Mesenchymal stem cell (in vitro differentiated cells and primary cell): Measurements from ENCODE around the gene GBX2.

Experiments
- DNase-seq: peaks from one replicate; pipeline ENCODE4 v3.0.0-alpha.2; 2013
- H2AFZ ChIP-seq: one replicate; pipeline ENCODE4 v1.6.1; 2013; ENCODE audit warnings: low read depth, mild to moderate bottlenecking, control low read depth, inconsistent platforms, low read length, moderate library complexity
- H2AK5ac ChIP-seq: 2 replicates; pipeline ENCODE4 v1.6.1; 2013; ENCODE audit warnings: low read length, moderate library complexity, mild to moderate bottlenecking, inconsistent platforms; ENCODE audit not compliant: severe bottlenecking
- H2BK120ac ChIP-seq: one replicate; pipeline ENCODE4 v1.6.1; 2013; ENCODE audit warnings: low read depth, mild to moderate bottlenecking, inconsistent platforms, low read length, moderate library complexity
- H2BK12ac ChIP-seq, 2 experiments: one replicate each; pipeline ENCODE4 v1.6.1; 2013; ENCODE audit warnings: inconsistent platforms in 2 of 2, low read length in 2 of 2, mild to moderate bottlenecking in 2 of 2, moderate library complexity in 2 of 2, control low read depth in 1 of 2
- H2BK15ac ChIP-seq: one replicate; pipeline ENCODE4 v1.6.1; 2013; ENCODE audit warnings: mild to moderate bottlenecking, low read depth, inconsistent platforms; ENCODE audit not compliant: poor library complexity, severe bottlenecking
- H2BK5ac ChIP-seq: 2 replicates; pipeline ENCODE4 v1.6.1; 2013; ENCODE audit warnings: low read depth, mild to moderate bottlenecking, low read length, control low read depth, inconsistent platforms; ENCODE audit not compliant: poor library complexity, severe bottlenecking
- H3K14ac ChIP-seq, 2 experiments: one replicate each; pipeline ENCODE4 v1.6.1; 2013; ENCODE audit warnings: inconsistent platforms in 2 of 2, low read length in 2 of 2, control low read depth in 1 of 2, mild to moderate bottlenecking in 1 of 2, moderate library complexity in 1 of 2
- H3K18ac ChIP-seq, 2 experiments: one replicate each; pipeline ENCODE4 v1.6.1; 2013; ENCODE audit warnings: inconsistent platforms in 2 of 2, low read length in 2 of 2, control low read depth in 1 of 2, low read depth in 1 of 2, mild to moderate bottlenecking in 1 of 2
- H3K23ac ChIP-seq, 2 experiments: one replicate each; pipeline ENCODE4 v1.6.1; 2013; ENCODE audit warnings: inconsistent platforms in 2 of 2, low read length in 2 of 2, mild to moderate bottlenecking in 2 of 2, moderate library complexity in 2 of 2, control low read depth in 1 of 2
- H3K27ac ChIP-seq: 2 replicates; pipeline ENCODE4 v1.5.1; 2013; ENCODE audit warnings: mild to moderate bottlenecking, moderate library complexity, low read length, control low read depth, inconsistent platforms; ENCODE audit not compliant: poor library complexity, severe bottlenecking
- H3K27me3 ChIP-seq, 2 experiments: 2 replicates each; pipeline versions ENCODE4 v1.6.1 to v1.7.0; 2013; ENCODE audit warnings: low read length in 2 of 2, mild to moderate bottlenecking in 2 of 2, moderate library complexity in 2 of 2, control low read depth in 1 of 2, inconsistent platforms in 1 of 2; ENCODE audit not compliant: control insufficient read depth in 1 of 2, insufficient read depth in 1 of 2
- H3K36me3 ChIP-seq, 2 experiments: 2 replicates each; pipeline versions ENCODE4 v1.6.1 to v1.7.0; 2013; ENCODE audit warnings: low read length in 2 of 2, control low read depth in 1 of 2, inconsistent platforms in 1 of 2, low read depth in 1 of 2, mild to moderate bottlenecking in 1 of 2; ENCODE audit not compliant: insufficient read depth in 2 of 2, control insufficient read depth in 1 of 2
- H3K4ac ChIP-seq, 2 experiments: one replicate each; pipeline ENCODE4 v1.6.1; 2013; ENCODE audit warnings: inconsistent platforms in 2 of 2, low read length in 2 of 2, mild to moderate bottlenecking in 2 of 2, moderate library complexity in 2 of 2, control low read depth in 1 of 2, low read depth in 1 of 2
- H3K4me1 ChIP-seq: 2 replicates; pipeline ENCODE4 v1.6.1; 2013; ENCODE audit warnings: low read depth, low read length, control low read depth; ENCODE audit not compliant: control insufficient read depth, insufficient read depth
- H3K4me2 ChIP-seq: 2 replicates; pipeline ENCODE4 v1.6.1; 2013; ENCODE audit warnings: low read length, mild to moderate bottlenecking, inconsistent platforms; ENCODE audit not compliant: poor library complexity, severe bottlenecking
- H3K4me3 ChIP-seq, 2 experiments: 2 replicates each; pipeline versions ENCODE4 v1.5.1 to v1.7.0; 2013; ENCODE audit warnings: low read length in 2 of 2, mild to moderate bottlenecking in 2 of 2, control low read depth in 1 of 2, low read depth in 1 of 2; ENCODE audit not compliant: insufficient read depth in 1 of 2
- H3K79me1 ChIP-seq: replicated peaks from 2 replicates; pipeline ENCODE4 v1.6.1; 2013; ENCODE audit warnings: mild to moderate bottlenecking, control low read depth, low read length, inconsistent platforms; ENCODE audit not compliant: poor library complexity, severe bottlenecking
- H3K9ac ChIP-seq: 2 replicates; pipeline ENCODE4 v1.7.0; 2013; ENCODE audit warnings: mild to moderate bottlenecking, low read length, moderate library complexity
- H3K9me3 ChIP-seq: 2 replicates; pipeline ENCODE4 v1.7.0; 2013; ENCODE audit warnings: mild to moderate bottlenecking, low read length; ENCODE audit not compliant: control insufficient read depth
- H4K8ac ChIP-seq: one replicate; pipeline ENCODE4 v1.6.1; 2013; ENCODE audit warnings: inconsistent platforms, mild to moderate bottlenecking, low read length, moderate library complexity
- H4K91ac ChIP-seq: one replicate; pipeline ENCODE4 v1.6.1; 2013; ENCODE audit warnings: mild to moderate bottlenecking, low read length, inconsistent platforms
- WGBS: methylation state at CpG from one replicate; pipeline ENCODE4 v1.1.7; 2013; ENCODE audit warnings: mixed read lengths; 5-methylcytosine and 5-hydroxymethylcytosine counted together

Gene GBX2

GRCh38 chr2:236209996-236210395 is 41.8 kb upstream of the GBX2 start:
- no peak overlapping the region for H4K91ac ChIP-seq
- no peak overlapping the region for H3K4me3 ChIP-seq
- peaks cover 28% of the 10 kb centered on the region for H3K9me3 ChIP-seq
- no peak overlapping the region for H3K14ac ChIP-seq
- H3K4me1 ChIP-seq, result no peaks in the 10 kb centered on the region
- no peak overlapping the region for H2BK15ac ChIP-seq
- H2AFZ ChIP-seq, result no peak overlapping the region
- no peak overlapping the region for H2BK12ac ChIP-seq
- no peak overlapping the region for H3K27ac ChIP-seq
- no peak overlapping the region for H3K9ac ChIP-seq
- no peak overlapping the region for H2BK5ac ChIP-seq
- WGBS, result 83% methylated on average over 4 of the region's 5 CpGs
- H2AK5ac ChIP-seq, result no peak overlapping the region
- peaks cover 0 to 51% of the 10 kb centered on the region in 2 experiments for H3K27me3 ChIP-seq
- H3K36me3 ChIP-seq, result peaks cover 0 to 8% of the 10 kb centered on the region in 2 experiments
- no peak for DNase-seq
- H3K18ac ChIP-seq, result no peak overlapping the region
- H3K4ac ChIP-seq, result no peak overlapping the region
- no peak overlapping the region for H3K4me2 ChIP-seq
- no peak overlapping the region for H3K23ac ChIP-seq
- no peaks in the 10 kb centered on the region for H3K79me1 ChIP-seq
- no peak overlapping the region for H2BK120ac ChIP-seq
- no peak overlapping the region for H4K8ac ChIP-seq

GRCh38 chr2:236209535-236209934 is 41.3 kb upstream of the GBX2 start:
- no peak overlapping the region for H3K4ac ChIP-seq
- H3K14ac ChIP-seq, result no peak overlapping the region
- no peak overlapping the region for H3K4me2 ChIP-seq
- H3K79me1 ChIP-seq, result no peaks in the 10 kb centered on the region
- WGBS, result 55% methylated on average over 6 of the region's 6 CpGs
- no peak overlapping the region for H2BK12ac ChIP-seq
- H3K4me1 ChIP-seq, result no peaks in the 10 kb centered on the region
- H2BK5ac ChIP-seq, result no peak overlapping the region
- H3K18ac ChIP-seq, result no peak overlapping the region
- no peak overlapping the region for H2BK15ac ChIP-seq
- no peak for DNase-seq
- peaks cover 32% of the 10 kb centered on the region for H3K9me3 ChIP-seq
- no peak overlapping the region for H3K9ac ChIP-seq
- H3K27me3 ChIP-seq, result peaks cover 0 to 51% of the 10 kb centered on the region in 2 experiments
- no peak overlapping the region for H3K27ac ChIP-seq
- no peak overlapping the region for H2AFZ ChIP-seq
- no peak overlapping the region for H2BK120ac ChIP-seq
- peaks cover 0 to 6% of the 10 kb centered on the region in 2 experiments for H3K36me3 ChIP-seq
- H4K8ac ChIP-seq, result no peak overlapping the region
- H3K23ac ChIP-seq, result no peak overlapping the region
- H4K91ac ChIP-seq, result no peak overlapping the region
- no peak overlapping the region for H3K4me3 ChIP-seq
- H2AK5ac ChIP-seq, result no peak overlapping the region

GRCh38 chr2:236208019-236208926 is 40.1 kb upstream of the GBX2 start:
- no peak overlapping the region for H2BK120ac ChIP-seq
- no peak overlapping the region for H2AFZ ChIP-seq
- H3K18ac ChIP-seq, result no peak overlapping the region
- no peak overlapping the region for H3K27ac ChIP-seq
- H3K9ac ChIP-seq, result no peak overlapping the region
- no peak overlapping the region for H2BK15ac ChIP-seq
- H3K9me3 ChIP-seq, result peaks cover 38% of the 10 kb centered on the region
- peaks cover 0 to 40% of the 10 kb centered on the region in 2 experiments for H3K27me3 ChIP-seq
- H3K23ac ChIP-seq, result no peak overlapping the region
- H3K4me2 ChIP-seq, result no peak overlapping the region
- no peak overlapping the region for H4K8ac ChIP-seq
- no peak for DNase-seq
- no peaks in the 10 kb centered on the region for H3K36me3 ChIP-seq
- no peak overlapping the region for H3K4ac ChIP-seq
- 85% methylated on average over 27 of the region's 28 CpGs for WGBS
- no peak overlapping the region for H2AK5ac ChIP-seq
- H3K79me1 ChIP-seq, result no peaks in the 10 kb centered on the region
- no peak overlapping the region for H3K14ac ChIP-seq
- H2BK5ac ChIP-seq, result no peak overlapping the region
- H3K4me3 ChIP-seq, result no peak overlapping the region
- H2BK12ac ChIP-seq, result no peak overlapping the region
- no peak overlapping the region for H4K91ac ChIP-seq
- no peaks in the 10 kb centered on the region for H3K4me1 ChIP-seq

DNA sequence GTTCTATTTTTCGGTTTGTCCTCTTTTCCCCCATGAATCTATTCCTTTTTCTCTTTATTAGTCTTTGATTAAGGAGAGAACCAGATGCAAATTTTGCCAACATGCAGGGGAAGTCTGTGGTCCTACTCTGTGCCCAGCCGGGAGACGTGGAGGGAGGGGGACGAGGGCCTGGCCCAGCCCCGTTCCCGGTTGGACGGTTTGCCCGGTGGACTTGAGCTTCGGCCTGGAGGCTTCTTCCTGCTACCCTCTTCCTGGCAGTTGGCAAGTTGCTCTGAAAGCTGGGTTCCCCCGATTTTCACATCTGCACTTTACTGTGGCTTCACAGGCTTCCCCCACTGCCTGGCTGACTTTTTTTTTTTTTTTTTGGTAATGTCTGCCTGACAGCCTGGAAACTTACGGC is 39.3 kb upstream of the GBX2 start:
- H3K79me1 ChIP-seq, result no peaks in the 10 kb centered on the region
- no peaks in the 10 kb centered on the region for H3K4me1 ChIP-seq
- H2AFZ ChIP-seq, result no peak overlapping the region
- WGBS, result 82% methylated on average over 10 of the region's 11 CpGs
- H2AK5ac ChIP-seq, result no peak overlapping the region
- H2BK5ac ChIP-seq, result no peak overlapping the region
- no peak overlapping the region for H2BK120ac ChIP-seq
- no peak overlapping the region for H3K27ac ChIP-seq
- peaks cover 38% of the 10 kb centered on the region for H3K9me3 ChIP-seq
- no peak overlapping the region for H2BK15ac ChIP-seq
- H3K27me3 ChIP-seq, result peaks cover 0 to 33% of the 10 kb centered on the region in 2 experiments
- H3K9ac ChIP-seq, result no peak overlapping the region
- no peak overlapping the region for H3K14ac ChIP-seq
- H3K36me3 ChIP-seq, result no peaks in the 10 kb centered on the region
- no peak overlapping the region for H4K91ac ChIP-seq
- H2BK12ac ChIP-seq, result no peak overlapping the region
- H3K23ac ChIP-seq, result no peak overlapping the region
- no peak overlapping the region for H3K4me2 ChIP-seq
- H4K8ac ChIP-seq, result no peak overlapping the region
- no peak overlapping the region for H3K18ac ChIP-seq
- no peak overlapping the region for H3K4ac ChIP-seq
- no peak for DNase-seq
- H3K4me3 ChIP-seq, result no peak overlapping the region
